A673 (cell line): ENCODE results near the gene MED6.

Experiments used
- EZH2 ChIP-seq: fragments of 200-600 bp; sonication (generic); IDR thresholded peaks from 2 replicates; pipeline ENCODE4 v1.6.1; 2017; ENCODE audit warnings: borderline replicate concordance, low read depth, mild to moderate bottlenecking, mixed read lengths, antibody characterized with exemption, low read length; ENCODE audit not compliant: poor library complexity, severe bottlenecking
- TF ChIP-seq, protein P1 (sequence below): fragments of 300-800, 200-600 bp; sonication (generic); conservative IDR thresholded peaks from 2 replicates; pipeline ENCODE4 v1.5.1; 2017; ENCODE audit warnings: low read depth, mild to moderate bottlenecking, antibody characterized with exemption, low read length, moderate library complexity, mixed read lengths

DNA sequence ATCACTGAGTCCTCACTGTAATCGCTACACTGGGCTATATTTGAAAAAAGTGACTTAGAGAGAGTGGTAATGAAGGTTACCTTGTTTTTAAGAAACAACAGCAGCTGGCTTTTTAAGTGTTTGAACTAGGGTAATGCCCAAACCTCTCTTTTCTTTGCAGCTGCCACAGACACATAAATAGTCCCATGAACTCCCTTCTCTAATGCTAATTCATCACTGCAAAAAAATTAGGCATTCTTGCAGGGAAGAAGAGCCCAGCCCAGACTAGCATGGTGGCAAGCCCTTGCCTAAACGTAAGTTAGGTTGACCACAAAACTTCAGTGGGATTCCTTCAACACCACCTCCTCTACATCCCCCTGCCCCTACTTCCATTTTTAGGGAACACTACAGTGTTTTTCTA, 17.9 kb upstream of the MED6 start:
- TF ChIP-seq, protein P1, sequence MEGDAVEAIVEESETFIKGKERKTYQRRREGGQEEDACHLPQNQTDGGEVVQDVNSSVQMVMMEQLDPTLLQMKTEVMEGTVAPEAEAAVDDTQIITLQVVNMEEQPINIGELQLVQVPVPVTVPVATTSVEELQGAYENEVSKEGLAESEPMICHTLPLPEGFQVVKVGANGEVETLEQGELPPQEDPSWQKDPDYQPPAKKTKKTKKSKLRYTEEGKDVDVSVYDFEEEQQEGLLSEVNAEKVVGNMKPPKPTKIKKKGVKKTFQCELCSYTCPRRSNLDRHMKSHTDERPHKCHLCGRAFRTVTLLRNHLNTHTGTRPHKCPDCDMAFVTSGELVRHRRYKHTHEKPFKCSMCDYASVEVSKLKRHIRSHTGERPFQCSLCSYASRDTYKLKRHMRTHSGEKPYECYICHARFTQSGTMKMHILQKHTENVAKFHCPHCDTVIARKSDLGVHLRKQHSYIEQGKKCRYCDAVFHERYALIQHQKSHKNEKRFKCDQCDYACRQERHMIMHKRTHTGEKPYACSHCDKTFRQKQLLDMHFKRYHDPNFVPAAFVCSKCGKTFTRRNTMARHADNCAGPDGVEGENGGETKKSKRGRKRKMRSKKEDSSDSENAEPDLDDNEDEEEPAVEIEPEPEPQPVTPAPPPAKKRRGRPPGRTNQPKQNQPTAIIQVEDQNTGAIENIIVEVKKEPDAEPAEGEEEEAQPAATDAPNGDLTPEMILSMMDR = no peak
- TF ChIP-seq EZH2 = no peak
